Activated T-cell treated with anti-CD3 and anti-CD28 coated beads, Interleukin-2, amount 50 U/mL, for 24 hours (primary cell): Measurements from ENCODE around the gene PAFAH1B2.

Experiments
- DNase-seq: peaks from one replicate; pipeline ENCODE4 v3.0.0-alpha.2; 2020
- H3K27ac Mint-ChIP-seq: 2 replicates; pipeline ENCODE4 v1.8.0; 2020; ENCODE audit warnings: mild to moderate bottlenecking, mixed read lengths
- H3K27me3 Mint-ChIP-seq: 2 replicates; pipeline ENCODE4 v1.8.0; 2020; ENCODE audit warnings: mixed read lengths
- H3K36me3 Mint-ChIP-seq: 2 replicates; pipeline ENCODE4 v1.8.0; 2020; ENCODE audit warnings: low read depth, mixed read lengths
- H3K4me1 Mint-ChIP-seq: 2 replicates; pipeline ENCODE4 v1.8.0; 2020; ENCODE audit warnings: low read depth, mixed read lengths
- H3K4me3 Mint-ChIP-seq: 2 replicates; pipeline ENCODE4 v1.8.0; 2020; ENCODE audit warnings: mild to moderate bottlenecking, moderate library complexity, mixed read lengths
- H3K9me3 Mint-ChIP-seq: 2 replicates; pipeline ENCODE4 v1.8.0; 2020; ENCODE audit warnings: mixed read lengths

PAFAH1B2 gene

GRCh38 chr11:117185736-117186430, 41.8 kb downstream of the PAFAH1B2 start:
- peak; percentile 7 for DNase-seq
- H3K27ac Mint-ChIP-seq, result peak overlapping the region; percentile 48
- no peaks in the 10 kb centered on the region for H3K9me3 Mint-ChIP-seq
- H3K4me1 Mint-ChIP-seq, result peaks cover 4% of the 10 kb centered on the region
- peaks cover 41% of the 10 kb centered on the region for H3K36me3 Mint-ChIP-seq
- H3K27me3 Mint-ChIP-seq, result no peaks in the 10 kb centered on the region
- no peak overlapping the region for H3K4me3 Mint-ChIP-seq

GRCh38 chr11:117186431-117186761, 42.3 kb downstream of the PAFAH1B2 start:
- Mint-ChIP-seq H3K27me3 (no peaks in the 10 kb centered on the region), H3K4me1 (no peaks in the 10 kb centered on the region), H3K4me3 (no peak overlapping the region), H3K27ac (peak overlapping the region; percentile 48), H3K36me3 (peaks cover 41% of the 10 kb centered on the region), H3K9me3 (no peaks in the 10 kb centered on the region)
- DNase-seq, result peak; percentile 8

GRCh38 chr11:117187007-117187406, 42.9 kb downstream of the PAFAH1B2 start:
- Mint-ChIP-seq H3K4me3 (no peak overlapping the region), H3K36me3 (peaks cover 45% of the 10 kb centered on the region), H3K27ac (no peak overlapping the region), H3K27me3 (no peaks in the 10 kb centered on the region), H3K9me3 (no peaks in the 10 kb centered on the region), H3K4me1 (no peaks in the 10 kb centered on the region)
- peak; percentile 8 for DNase-seq

- Mint-ChIP-seq H3K27ac (no peak overlapping the region), H3K4me1 (no peaks in the 10 kb centered on the region), H3K9me3 (no peaks in the 10 kb centered on the region), H3K4me3 (no peak overlapping the region), H3K36me3 (peaks cover 49% of the 10 kb centered on the region), H3K27me3 (no peaks in the 10 kb centered on the region)
- DNase-seq, result peak; percentile 14
Observed at GRCh38 chr11:117187428-117187798, 43.3 kb downstream of the PAFAH1B2 start.

- peak; percentile 17 for DNase-seq
- Mint-ChIP-seq H3K36me3 (peaks cover 49% of the 10 kb centered on the region), H3K27ac (peak overlapping the region; percentile 10), H3K4me3 (no peak overlapping the region), H3K4me1 (no peaks in the 10 kb centered on the region), H3K9me3 (no peaks in the 10 kb centered on the region), H3K27me3 (no peaks in the 10 kb centered on the region)
Observed at GRCh38 chr11:117187799-117188481, 43.9 kb downstream of the PAFAH1B2 start.

- no peaks in the 10 kb centered on the region for H3K9me3 Mint-ChIP-seq
- peaks cover 51% of the 10 kb centered on the region for H3K36me3 Mint-ChIP-seq
- DNase-seq, result peak; percentile 14
- H3K4me1 Mint-ChIP-seq, result no peaks in the 10 kb centered on the region
- no peak overlapping the region for H3K27ac Mint-ChIP-seq
- no peaks in the 10 kb centered on the region for H3K27me3 Mint-ChIP-seq
- H3K4me3 Mint-ChIP-seq, result no peak overlapping the region
Observed at GRCh38 chr11:117188620-117189081, 44.6 kb downstream of the PAFAH1B2 start.

GRCh38 chr11:117189191-117189940, 45.3 kb downstream of the PAFAH1B2 start:
- Mint-ChIP-seq H3K36me3 (peaks cover 50% of the 10 kb centered on the region), H3K27ac (peak overlapping the region; percentile 37), H3K9me3 (no peaks in the 10 kb centered on the region), H3K4me1 (no peaks in the 10 kb centered on the region), H3K27me3 (no peaks in the 10 kb centered on the region), H3K4me3 (no peak overlapping the region)
- DNase-seq, result no peak

- Mint-ChIP-seq H3K36me3 (peaks cover 50% of the 10 kb centered on the region), H3K27ac (no peak overlapping the region), H3K4me3 (no peak overlapping the region), H3K4me1 (no peaks in the 10 kb centered on the region), H3K27me3 (no peaks in the 10 kb centered on the region), H3K9me3 (no peaks in the 10 kb centered on the region)
- DNase-seq, result peak; percentile 23
Observed at GRCh38 chr11:117189941-117190544, 46.0 kb downstream of the PAFAH1B2 start.

GRCh38 chr11:117191680-117192400, 47.8 kb downstream of the PAFAH1B2 start:
- peaks cover 44% of the 10 kb centered on the region for H3K36me3 Mint-ChIP-seq
- H3K27ac Mint-ChIP-seq, result no peak overlapping the region
- no peaks in the 10 kb centered on the region for H3K4me1 Mint-ChIP-seq

GRCh38 chr11:117192401-117192875, 48.4 kb downstream of the PAFAH1B2 start:
- no peak for DNase-seq
- H3K36me3 Mint-ChIP-seq, result peaks cover 41% of the 10 kb centered on the region
- no peak overlapping the region for H3K4me3 Mint-ChIP-seq
- H3K27me3 Mint-ChIP-seq, result no peaks in the 10 kb centered on the region
- no peaks in the 10 kb centered on the region for H3K4me1 Mint-ChIP-seq
- no peak overlapping the region for H3K27ac Mint-ChIP-seq
- H3K9me3 Mint-ChIP-seq, result no peaks in the 10 kb centered on the region

More at GRCh38 chr11:117191680-117192400, 47.8 kb downstream of the PAFAH1B2 start:
- H3K9me3 Mint-ChIP-seq, result no peaks in the 10 kb centered on the region
- H3K27me3 Mint-ChIP-seq, result no peaks in the 10 kb centered on the region
- DNase-seq, result no peak
- no peak overlapping the region for H3K4me3 Mint-ChIP-seq

- H3K4me1 Mint-ChIP-seq, result no peaks in the 10 kb centered on the region
- no peaks in the 10 kb centered on the region for H3K9me3 Mint-ChIP-seq
- H3K4me3 Mint-ChIP-seq, result no peak overlapping the region
- H3K36me3 Mint-ChIP-seq, result peaks cover 37% of the 10 kb centered on the region
- H3K27ac Mint-ChIP-seq, result peak overlapping the region; percentile 16
- no peak for DNase-seq
- H3K27me3 Mint-ChIP-seq, result no peaks in the 10 kb centered on the region
Observed at GRCh38 chr11:117193130-117194020, 49.3 kb downstream of the PAFAH1B2 start.

GRCh38 chr11:117194267-117194666, 50.2 kb downstream of the PAFAH1B2 start:
- no peak for DNase-seq
- Mint-ChIP-seq H3K27ac (no peak overlapping the region), H3K9me3 (no peaks in the 10 kb centered on the region), H3K36me3 (peaks cover 28% of the 10 kb centered on the region), H3K4me1 (no peaks in the 10 kb centered on the region), H3K27me3 (no peaks in the 10 kb centered on the region), H3K4me3 (no peak overlapping the region)

- Mint-ChIP-seq H3K27ac (peak overlapping the region; percentile 47), H3K4me3 (no peak overlapping the region), H3K4me1 (no peaks in the 10 kb centered on the region), H3K9me3 (no peaks in the 10 kb centered on the region), H3K27me3 (no peaks in the 10 kb centered on the region), H3K36me3 (peaks cover 27% of the 10 kb centered on the region)
- DNase-seq, result no peak
Observed at GRCh38 chr11:117195258-117195657, 51.2 kb downstream of the PAFAH1B2 start.
